Omental fat pad (tissue), 4 donors: Measurements from ENCODE around the gene AGA. TPM values are rescaled to one million over a fixed set of nuclear protein-coding genes. Genes with fewer than 3 reads are reported as not detected.

Experiments used
- ATAC-seq: fragments of 150-250 bp; one replicate; pipeline ENCODE4 v1.9.1; 2016; ENCODE audit warnings: mild to moderate bottlenecking, moderate library complexity; ENCODE audit not compliant: low FRiP score
- DNase-seq: peaks from one replicate; pipeline ENCODE4 v3.0.0-alpha.2; 2019; ENCODE audit warnings: low spot score
- CTCF ChIP-seq, 3 donors: fragments of 450-650 bp; IDR thresholded peaks; one replicate each; pipeline ENCODE4 v1.5.1; 2016 to 2017; ENCODE audit warnings: antibody characterized with exemption in 3 of 3, mild to moderate bottlenecking in 3 of 3, moderate library complexity in 2 of 3
- total RNA-seq, 4 donors: library from RNA; depleted of rRNA; stranded (reverse); fragments of >200 nt; gene quantifications; one replicate each; pipeline ENCODE4 v1.1.0, GENCODE V29; 2016

Gene AGA
- total RNA-seq, 4 donors from 2014 or later = 13.7 to 21.4 (median 18.8) TPM

GRCh38 chr4:177450426-177451107 is 8.3 kb upstream of the AGA start:
- DNase-seq (no peak), ATAC-seq (no peak)
- TF ChIP-seq CTCF (IDR thresholded peaks at IDR 0.05) = no peak

DNA sequence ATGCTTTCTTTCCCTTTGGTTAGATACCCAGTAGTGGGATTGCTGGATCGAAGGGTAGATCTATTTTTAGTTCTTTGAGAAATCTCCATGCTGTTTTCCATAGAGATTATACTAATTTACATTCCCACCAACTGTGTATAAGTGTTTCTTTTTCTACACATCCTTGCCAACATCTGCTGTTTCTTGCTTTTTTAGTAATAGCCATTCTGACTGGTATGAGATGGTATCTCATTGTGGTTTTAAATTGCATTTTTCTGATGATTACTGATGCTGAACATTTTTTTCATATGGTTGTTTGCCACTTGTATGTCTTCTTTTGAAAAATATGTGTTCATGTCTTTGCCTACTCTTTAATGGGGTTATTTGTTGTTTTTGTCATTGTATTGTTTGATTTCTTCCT is 6.6 kb upstream of the AGA start:
- DNase-seq (no peak), ATAC-seq (no peak)
- TF ChIP-seq CTCF (IDR thresholded peaks at IDR 0.05) = no peak

DNA sequence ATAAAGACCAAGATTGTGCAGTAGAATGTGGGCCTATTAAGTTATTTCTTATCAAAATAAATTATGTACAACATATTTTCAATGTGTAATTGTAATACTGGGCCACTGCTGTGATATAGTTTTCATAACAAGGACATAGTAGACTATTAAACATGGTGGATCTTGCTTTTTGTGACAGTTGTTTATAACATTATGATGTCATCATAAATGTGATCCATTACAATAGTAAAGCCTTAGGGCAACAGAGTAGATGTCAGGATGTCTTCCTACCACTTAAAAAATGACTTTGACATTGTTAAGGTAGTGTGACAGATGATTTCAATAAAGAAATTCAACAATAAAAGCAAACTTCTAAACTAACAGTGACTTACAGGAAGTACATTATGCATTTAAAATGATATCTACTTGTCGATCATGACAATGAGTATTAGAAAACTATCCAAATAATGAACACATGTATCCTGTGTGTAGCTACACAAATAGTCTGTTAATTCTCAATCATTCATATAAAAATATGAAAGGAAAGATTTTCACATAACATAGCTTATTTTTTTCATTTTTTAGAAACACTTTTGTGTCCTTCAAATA is 5.3 kb upstream of the AGA start:
- no peak for ATAC-seq

GRCh38 chr4:177446586-177446985 is 4.3 kb upstream of the AGA start:
- no peak for TF ChIP-seq CTCF (IDR thresholded peaks at IDR 0.05)

More for the DNA sequence above, 5.3 kb upstream of the AGA start:
- no peak for DNase-seq
- TF ChIP-seq CTCF (IDR thresholded peaks at IDR 0.05) = no peak

GRCh38 chr4:177444911-177445736 is 2.9 kb upstream of the AGA start:
- ATAC-seq (no peak), DNase-seq (no peak)
- TF ChIP-seq CTCF (IDR thresholded peaks at IDR 0.05) = no peak

More at GRCh38 chr4:177446586-177446985, 4.3 kb upstream of the AGA start:
- no peak for ATAC-seq
- DNase-seq = no peak

GRCh38 chr4:177441061-177441802 is 1.0 kb downstream of the AGA start:
- TF ChIP-seq CTCF (IDR thresholded peaks at IDR 0.05) = no peak
- DNase-seq = no peak
- ATAC-seq = no peak
